HG03060 (cell line): ENCODE measurements around the gene RALGDS.
"Not testable (repeated sequence)": the region's sequence is repeated elsewhere in the genome, so short reads cannot be mapped to it uniquely, and the experiment has no call there.

ENCODE experiments used
- ATAC-seq: cut with Tn5 transposase; IDR thresholded peaks from one replicate; pipeline ENCODE4 v1.9.1; 2021; ENCODE audit warnings: low read depth, moderate number of reproducible peaks; ENCODE audit not compliant: unreplicated experiment

Gene RALGDS

GRCh38 chr9:133121198-133121914 is at the start of gene RALGDS:
TSS of gene RALGDS (minus strand) at chr9:133121240. CDS start at chr9:133121154, 86 bp downstream.
- ATAC-seq, result no peak

- ATAC-seq, result no peak
Observed at GRCh38 chr9:133170716-133171115, 49.7 kb upstream of the RALGDS start.

GRCh38 chr9:133169687-133170086 is 48.6 kb upstream of the RALGDS start:
- ATAC-seq, result not testable (repeated sequence)

GRCh38 chr9:133169102-133169501 is 48.1 kb upstream of the RALGDS start:
- no peak for ATAC-seq

- no peak for ATAC-seq
Observed at GRCh38 chr9:133168432-133168831, 47.4 kb upstream of the RALGDS start.

- ATAC-seq, result no peak
Observed at GRCh38 chr9:133167769-133168168, 46.7 kb upstream of the RALGDS start.

- ATAC-seq, result no peak
Observed at GRCh38 chr9:133167096-133167730, 46.2 kb upstream of the RALGDS start.

GRCh38 chr9:133166392-133166791 is 45.4 kb upstream of the RALGDS start:
- no peak for ATAC-seq

GRCh38 chr9:133165452-133165730 is 44.4 kb upstream of the RALGDS start:
- no peak for ATAC-seq

- no peak for ATAC-seq
Observed at GRCh38 chr9:133164191-133164590, 43.2 kb upstream of the RALGDS start.

GRCh38 chr9:133163504-133164172 is 42.6 kb upstream of the RALGDS start, which contains the start of gene GBGT1:
TSS of gene GBGT1 (minus strand) at chr9:133163914. CDS start at chr9:133162412, 1,502 bp downstream.
- no peak for ATAC-seq

GRCh38 chr9:133162861-133163503 is 41.9 kb upstream of the RALGDS start:
- no peak for ATAC-seq

GRCh38 chr9:133161547-133161950 is 40.5 kb upstream of the RALGDS start:
- no peak for ATAC-seq

- ATAC-seq, result no peak
Observed at GRCh38 chr9:133160742-133161546, 39.9 kb upstream of the RALGDS start.

- no peak for ATAC-seq
Observed at GRCh38 chr9:133158695-133159094, 37.7 kb upstream of the RALGDS start.

GRCh38 chr9:133155156-133155555 is 34.1 kb upstream of the RALGDS start:
- no peak for ATAC-seq

- no peak for ATAC-seq
Observed at GRCh38 chr9:133154097-133154989, 33.3 kb upstream of the RALGDS start.

- no peak for ATAC-seq
Observed at GRCh38 chr9:133153227-133154096, 32.4 kb upstream of the RALGDS start.
